SU-DHL-6 (cell line): ENCODE results near the gene BMX.

Experiments
- CTCF ChIP-seq: fragments of 200-600 bp; sonication (generic); IDR thresholded peaks from one replicate; pipeline ENCODE4 v1.5.1; 2017; ENCODE audit warnings: antibody characterized with exemption, mild to moderate bottlenecking, low read length, moderate library complexity; ENCODE audit not compliant: insufficient read depth, poor library complexity, severe bottlenecking
- EZH2phosphoT487 ChIP-seq: fragments of 200-600 bp; sonication (generic), shearing (Covaris generic); conservative IDR thresholded peaks from 2 replicates; pipeline ENCODE4 v1.6.1; 2018; ENCODE audit warnings: mild to moderate bottlenecking, antibody characterized with exemption, low read length, moderate library complexity, mixed read lengths

DNA sequence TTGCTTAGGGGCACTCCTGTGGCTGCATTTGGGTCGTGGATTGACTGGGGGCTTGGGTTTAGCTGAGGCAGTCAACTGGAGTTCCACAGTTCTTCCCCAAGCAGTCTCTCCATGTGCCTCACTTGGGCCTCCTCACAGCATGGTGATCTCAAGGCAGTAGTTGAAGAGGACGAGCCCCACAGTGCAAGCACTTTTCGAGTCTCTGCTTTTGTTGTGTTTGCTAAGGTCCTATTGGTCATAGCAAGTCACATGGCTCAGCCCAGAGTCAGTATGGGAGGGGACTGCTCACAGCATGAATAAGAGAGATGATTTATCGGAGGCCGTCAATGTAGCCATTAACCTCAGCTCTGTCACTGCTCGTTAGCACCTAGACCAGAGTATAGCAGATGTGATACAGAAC lies 29.7 kb downstream of the BMX start:
- no peak for TF ChIP-seq CTCF
- no peak for TF ChIP-seq EZH2phosphoT487
